ENCODE measurements around the gene ALPK3.
"Not testable (repeated sequence)": the region's sequence is repeated elsewhere in the genome, so short reads cannot be mapped to it uniquely, and the experiment has no call there.

Gene ALPK3

DNA sequence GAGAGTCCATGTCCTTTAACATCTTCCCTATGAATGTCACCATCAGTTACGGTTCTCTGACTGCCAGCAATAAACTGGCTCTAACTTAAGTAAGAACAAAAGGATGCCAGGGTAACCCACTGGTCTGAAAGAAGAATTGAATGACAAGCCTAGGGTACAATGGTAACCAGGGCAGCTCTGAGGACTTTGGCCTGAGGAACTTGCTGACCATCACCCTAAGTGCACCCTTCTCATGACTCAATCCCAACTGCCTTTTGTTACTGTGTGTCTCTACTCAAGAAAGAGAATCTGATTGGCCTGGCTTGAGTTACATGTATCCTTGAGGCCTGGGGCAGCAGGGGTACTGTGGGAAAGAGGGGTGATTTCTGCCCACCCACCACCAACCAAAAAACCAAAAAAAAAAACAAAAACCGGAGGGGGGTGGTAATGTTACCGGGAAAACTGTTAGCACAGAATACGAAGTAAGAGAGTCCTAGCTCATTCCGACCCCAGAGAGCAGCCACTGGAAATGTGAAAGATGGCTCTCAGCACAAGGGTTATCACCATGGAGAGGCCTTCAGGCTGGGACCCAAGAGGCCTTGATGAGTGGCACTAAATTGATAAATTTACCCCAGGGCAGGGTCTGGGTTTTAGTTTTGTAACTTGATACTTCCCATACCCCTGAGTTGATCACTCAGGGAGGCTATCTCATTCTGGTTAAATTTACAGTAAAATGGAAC lies 58.0 kb downstream of the ALPK3 start:
- no peaks in the 10 kb centered on the region for H3K9me3 ChIP-seq (ENCODE audit: severe bottlenecking)
- no peak overlapping the region for H3K27ac ChIP-seq (ENCODE audit: poor library complexity, severe bottlenecking)
- H3K4me1 ChIP-seq (ENCODE audit: insufficient read depth, poor library complexity, severe bottlenecking): no peaks in the 10 kb centered on the region
- ATAC-seq (ENCODE audit: low read depth): no peak
- no peak for DNase-seq (ENCODE audit: low spot score)
- TF ChIP-seq, protein P1, sequence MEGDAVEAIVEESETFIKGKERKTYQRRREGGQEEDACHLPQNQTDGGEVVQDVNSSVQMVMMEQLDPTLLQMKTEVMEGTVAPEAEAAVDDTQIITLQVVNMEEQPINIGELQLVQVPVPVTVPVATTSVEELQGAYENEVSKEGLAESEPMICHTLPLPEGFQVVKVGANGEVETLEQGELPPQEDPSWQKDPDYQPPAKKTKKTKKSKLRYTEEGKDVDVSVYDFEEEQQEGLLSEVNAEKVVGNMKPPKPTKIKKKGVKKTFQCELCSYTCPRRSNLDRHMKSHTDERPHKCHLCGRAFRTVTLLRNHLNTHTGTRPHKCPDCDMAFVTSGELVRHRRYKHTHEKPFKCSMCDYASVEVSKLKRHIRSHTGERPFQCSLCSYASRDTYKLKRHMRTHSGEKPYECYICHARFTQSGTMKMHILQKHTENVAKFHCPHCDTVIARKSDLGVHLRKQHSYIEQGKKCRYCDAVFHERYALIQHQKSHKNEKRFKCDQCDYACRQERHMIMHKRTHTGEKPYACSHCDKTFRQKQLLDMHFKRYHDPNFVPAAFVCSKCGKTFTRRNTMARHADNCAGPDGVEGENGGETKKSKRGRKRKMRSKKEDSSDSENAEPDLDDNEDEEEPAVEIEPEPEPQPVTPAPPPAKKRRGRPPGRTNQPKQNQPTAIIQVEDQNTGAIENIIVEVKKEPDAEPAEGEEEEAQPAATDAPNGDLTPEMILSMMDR (IDR thresholded peaks at IDR 0.05; ENCODE audit: poor library complexity, severe bottlenecking): no peak
- H3K36me3 ChIP-seq (ENCODE audit: low read depth): no peaks in the 10 kb centered on the region
- no peak overlapping the region for H3K4me3 ChIP-seq (ENCODE audit: severe bottlenecking)
- H3K27me3 ChIP-seq (ENCODE audit: insufficient read depth, poor library complexity, severe bottlenecking): no peaks in the 10 kb centered on the region

DNA sequence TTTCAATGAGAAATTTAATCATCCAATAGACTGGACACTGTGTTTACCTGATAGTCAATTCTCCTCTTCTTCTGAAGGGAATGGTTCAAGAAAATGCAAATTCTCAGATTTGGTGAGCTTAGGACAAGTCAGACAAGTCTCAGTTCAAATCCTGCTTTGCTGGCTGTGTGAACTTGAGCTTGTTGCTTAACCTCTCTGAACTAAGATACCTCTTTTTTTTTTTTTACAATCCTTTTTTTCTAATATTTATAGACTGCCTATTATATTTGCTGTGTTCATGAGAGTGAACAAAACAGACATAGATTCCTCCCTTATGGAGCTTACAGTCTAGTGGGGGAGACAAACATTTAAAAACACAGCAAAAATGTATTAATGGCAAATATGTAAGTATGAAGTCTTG lies 59.1 kb downstream of the ALPK3 start:
- Histone ChIP-seq H3K4me3 (ENCODE audit: severe bottlenecking) (no peak overlapping the region), H3K36me3 (ENCODE audit: low read depth) (no peaks in the 10 kb centered on the region), H3K4me1 (ENCODE audit: insufficient read depth, poor library complexity, severe bottlenecking) (no peaks in the 10 kb centered on the region), H3K9me3 (ENCODE audit: severe bottlenecking) (no peaks in the 10 kb centered on the region), H3K27me3 (ENCODE audit: insufficient read depth, poor library complexity, severe bottlenecking) (no peaks in the 10 kb centered on the region), H3K27ac (ENCODE audit: poor library complexity, severe bottlenecking) (no peak overlapping the region)
- no peak for ATAC-seq (ENCODE audit: low read depth)
- TF ChIP-seq, protein P1 (IDR thresholded peaks at IDR 0.05; ENCODE audit: poor library complexity, severe bottlenecking): no peak
- DNase-seq (ENCODE audit: low spot score): no peak

DNA sequence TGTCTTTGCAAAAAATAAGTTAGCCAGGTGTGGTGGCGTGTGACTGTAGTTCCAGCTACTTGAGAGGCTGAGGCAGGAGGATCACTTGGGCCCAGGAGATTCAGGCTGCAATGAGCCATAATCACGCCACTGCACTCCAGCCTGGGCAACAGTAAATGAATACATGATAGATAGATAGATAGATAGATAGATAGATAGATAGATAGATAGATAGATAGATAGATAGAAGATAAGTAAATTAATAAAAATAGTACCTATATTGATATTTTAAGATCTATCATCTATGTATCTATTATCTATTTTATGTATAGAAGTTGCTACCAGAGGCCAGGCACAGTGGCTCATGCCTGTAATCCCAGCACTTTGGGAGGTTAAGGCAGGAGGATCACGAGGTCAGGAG lies 60.5 kb downstream of the ALPK3 start:
- not testable (repeated sequence) for H3K9me3 ChIP-seq (ENCODE audit: severe bottlenecking); ATAC-seq (ENCODE audit: low read depth); DNase-seq (ENCODE audit: low spot score); H3K27ac ChIP-seq (ENCODE audit: poor library complexity, severe bottlenecking); H3K4me1 ChIP-seq (ENCODE audit: insufficient read depth, poor library complexity, severe bottlenecking); H3K36me3 ChIP-seq (ENCODE audit: low read depth); H3K27me3 ChIP-seq (ENCODE audit: insufficient read depth, poor library complexity, severe bottlenecking); H3K4me3 ChIP-seq (ENCODE audit: severe bottlenecking)

DNA sequence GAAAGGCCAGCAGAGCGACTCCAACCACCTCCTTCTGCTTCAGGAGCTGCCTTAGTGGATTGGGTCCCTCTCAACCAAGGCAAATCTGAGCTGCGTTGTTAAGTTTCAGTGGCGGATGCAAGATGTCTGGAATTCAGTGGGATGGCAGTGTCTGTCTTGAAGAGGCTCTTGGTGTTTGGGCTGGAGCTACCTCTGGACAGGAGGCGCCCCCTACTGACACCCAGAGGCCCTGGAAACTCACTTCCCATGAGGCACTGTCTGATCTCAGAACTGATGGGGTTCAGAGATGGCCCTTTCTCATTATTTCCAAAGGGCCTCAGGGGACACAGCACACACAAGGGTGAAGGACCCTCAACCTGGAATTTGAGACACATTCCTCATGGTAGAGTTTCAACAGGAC lies 61.3 kb downstream of the ALPK3 start:
- ATAC-seq (ENCODE audit: low read depth) (peak; percentile 76), DNase-seq (ENCODE audit: low spot score) (no peak)
- no peaks in the 10 kb centered on the region for H3K27me3 ChIP-seq (ENCODE audit: insufficient read depth, poor library complexity, severe bottlenecking)

DNA sequence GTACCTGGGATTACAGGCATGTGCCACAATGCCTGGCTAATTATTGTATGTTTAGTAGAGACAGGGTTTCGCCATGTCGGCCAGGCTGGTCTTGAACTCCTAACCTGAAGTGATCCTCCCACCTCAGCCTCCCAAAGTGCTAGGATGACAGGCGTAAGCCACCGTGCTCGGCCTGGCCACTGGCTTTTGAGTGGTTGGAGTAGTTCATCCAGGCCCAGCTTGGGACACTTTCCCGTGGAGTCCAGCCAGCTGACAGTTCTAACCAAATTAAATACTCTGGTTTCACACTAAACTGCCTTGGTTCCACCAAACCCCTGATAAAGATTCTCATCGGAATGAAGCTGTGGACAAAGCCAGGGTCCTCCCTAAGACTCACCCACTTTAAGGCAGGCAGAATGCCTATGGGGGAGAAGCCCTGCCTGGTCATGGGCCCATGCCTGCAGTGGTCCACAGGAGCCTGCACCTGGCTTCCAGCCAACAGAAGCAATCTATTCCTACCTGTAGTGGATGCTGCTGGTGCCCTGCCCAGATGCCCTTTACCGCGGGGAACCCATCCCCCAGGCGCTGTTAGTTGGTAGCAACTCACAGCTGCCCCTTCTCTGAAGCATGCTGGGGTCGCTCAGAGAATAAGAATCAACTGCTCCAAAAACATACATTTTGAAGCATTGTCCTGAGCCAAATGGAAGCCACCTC lies 62.1 kb downstream of the ALPK3 start:
- Histone ChIP-seq H3K36me3 (ENCODE audit: low read depth) (no peaks in the 10 kb centered on the region), H3K4me3 (ENCODE audit: severe bottlenecking) (no peak overlapping the region), H3K4me1 (ENCODE audit: insufficient read depth, poor library complexity, severe bottlenecking) (no peaks in the 10 kb centered on the region), H3K27me3 (ENCODE audit: insufficient read depth, poor library complexity, severe bottlenecking) (no peaks in the 10 kb centered on the region), H3K9me3 (ENCODE audit: severe bottlenecking) (no peaks in the 10 kb centered on the region), H3K27ac (ENCODE audit: poor library complexity, severe bottlenecking) (no peak overlapping the region)
- DNase-seq (ENCODE audit: low spot score) (no peak), ATAC-seq (ENCODE audit: low read depth) (no peak)
- TF ChIP-seq, protein P1 (IDR thresholded peaks at IDR 0.05; ENCODE audit: poor library complexity, severe bottlenecking): no peak

More for the DNA sequence above, 61.3 kb downstream of the ALPK3 start:
- Histone ChIP-seq H3K36me3 (ENCODE audit: low read depth) (no peaks in the 10 kb centered on the region), H3K4me1 (ENCODE audit: insufficient read depth, poor library complexity, severe bottlenecking) (no peaks in the 10 kb centered on the region), H3K9me3 (ENCODE audit: severe bottlenecking) (no peaks in the 10 kb centered on the region), H3K4me3 (ENCODE audit: severe bottlenecking) (no peak overlapping the region), H3K27ac (ENCODE audit: poor library complexity, severe bottlenecking) (no peak overlapping the region)
- TF ChIP-seq, protein P1 (IDR thresholded peaks at IDR 0.05; ENCODE audit: poor library complexity, severe bottlenecking): peak; percentile 71
